OCI-LY7 (cell line): Measurements from ENCODE around the gene NUDT19.

Experiments
- EZH2phosphoT487 ChIP-seq: fragments of 200-600 bp; sonication (generic); IDR thresholded peaks from 2 replicates; pipeline ENCODE4 v1.6.1; 2018; ENCODE audit warnings: low read depth, borderline replicate concordance, mild to moderate bottlenecking, mixed run types, antibody characterized with exemption, low read length, moderate library complexity, mixed read lengths
- TF ChIP-seq, protein P1 (sequence below): fragments of 200-600 bp; sonication (generic); conservative IDR thresholded peaks from 2 replicates; pipeline ENCODE4 v1.5.1; 2014; ENCODE audit warnings: mild to moderate bottlenecking, antibody characterized with exemption, low read length, moderate library complexity, mixed read lengths

DNA sequence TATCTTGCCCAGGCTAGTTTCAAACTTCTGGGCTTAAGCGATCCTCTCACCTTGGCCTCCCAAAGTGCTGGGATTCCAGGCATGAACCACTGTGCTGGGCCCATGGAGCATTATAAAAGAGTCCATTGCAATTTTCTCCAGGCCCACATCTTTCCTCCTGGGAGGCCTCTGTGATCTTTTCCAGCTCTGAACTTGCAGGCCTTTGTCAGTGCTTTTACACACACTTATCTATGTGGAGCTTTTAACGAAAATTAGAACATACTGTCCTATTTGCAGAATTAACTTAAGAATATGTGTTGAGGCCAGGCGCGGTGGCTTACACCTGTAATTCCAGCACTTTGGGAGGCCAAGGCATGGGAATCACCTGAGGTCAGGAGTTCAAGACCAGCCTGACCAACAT is 51.8 kb downstream of the NUDT19 start:
- TF ChIP-seq, protein P1, sequence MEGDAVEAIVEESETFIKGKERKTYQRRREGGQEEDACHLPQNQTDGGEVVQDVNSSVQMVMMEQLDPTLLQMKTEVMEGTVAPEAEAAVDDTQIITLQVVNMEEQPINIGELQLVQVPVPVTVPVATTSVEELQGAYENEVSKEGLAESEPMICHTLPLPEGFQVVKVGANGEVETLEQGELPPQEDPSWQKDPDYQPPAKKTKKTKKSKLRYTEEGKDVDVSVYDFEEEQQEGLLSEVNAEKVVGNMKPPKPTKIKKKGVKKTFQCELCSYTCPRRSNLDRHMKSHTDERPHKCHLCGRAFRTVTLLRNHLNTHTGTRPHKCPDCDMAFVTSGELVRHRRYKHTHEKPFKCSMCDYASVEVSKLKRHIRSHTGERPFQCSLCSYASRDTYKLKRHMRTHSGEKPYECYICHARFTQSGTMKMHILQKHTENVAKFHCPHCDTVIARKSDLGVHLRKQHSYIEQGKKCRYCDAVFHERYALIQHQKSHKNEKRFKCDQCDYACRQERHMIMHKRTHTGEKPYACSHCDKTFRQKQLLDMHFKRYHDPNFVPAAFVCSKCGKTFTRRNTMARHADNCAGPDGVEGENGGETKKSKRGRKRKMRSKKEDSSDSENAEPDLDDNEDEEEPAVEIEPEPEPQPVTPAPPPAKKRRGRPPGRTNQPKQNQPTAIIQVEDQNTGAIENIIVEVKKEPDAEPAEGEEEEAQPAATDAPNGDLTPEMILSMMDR = no peak
- TF ChIP-seq EZH2phosphoT487 = no peak
